Ovary (tissue), 3 donors: ENCODE measurements around the gene TFPI2.
"Not testable (repeated sequence)": the region's sequence is repeated elsewhere in the genome, so short reads cannot be mapped to it uniquely, and the experiment has no call there.

Source experiments
- CTCF ChIP-seq, 3 donors: fragments of 450-650 bp in 2 of 3; fragments of 200-600 bp in 1 of 3; IDR thresholded peaks; one replicate each; pipeline versions ENCODE4 v1.5.1 to v1.8.0; 2016 to 2022; ENCODE audit warnings: antibody characterized with exemption in 3 of 3, mild to moderate bottlenecking in 1 of 3
- EP300 ChIP-seq: sonication (generic); formaldehyde crosslinking; IDR thresholded peaks from one replicate; pipeline ENCODE4 v1.6.1; 2017; ENCODE audit warnings: antibody characterized with exemption
- POLR2A ChIP-seq: fragments of 450-650 bp; IDR thresholded peaks from one replicate; pipeline ENCODE4 v1.6.1; 2017; ENCODE audit warnings: antibody characterized with exemption, mild to moderate bottlenecking, moderate library complexity
- donor health status: DM: no; HTN: no; CAD: no.

- not testable (repeated sequence) for TF ChIP-seq CTCF (IDR thresholded peaks at IDR 0.05); POLR2A; EP300
Measured at GRCh38 chr7:93915888-93916287, 25.3 kb upstream of the TFPI2 start.
